ENCODE data around the gene CFAP46.

DNA sequence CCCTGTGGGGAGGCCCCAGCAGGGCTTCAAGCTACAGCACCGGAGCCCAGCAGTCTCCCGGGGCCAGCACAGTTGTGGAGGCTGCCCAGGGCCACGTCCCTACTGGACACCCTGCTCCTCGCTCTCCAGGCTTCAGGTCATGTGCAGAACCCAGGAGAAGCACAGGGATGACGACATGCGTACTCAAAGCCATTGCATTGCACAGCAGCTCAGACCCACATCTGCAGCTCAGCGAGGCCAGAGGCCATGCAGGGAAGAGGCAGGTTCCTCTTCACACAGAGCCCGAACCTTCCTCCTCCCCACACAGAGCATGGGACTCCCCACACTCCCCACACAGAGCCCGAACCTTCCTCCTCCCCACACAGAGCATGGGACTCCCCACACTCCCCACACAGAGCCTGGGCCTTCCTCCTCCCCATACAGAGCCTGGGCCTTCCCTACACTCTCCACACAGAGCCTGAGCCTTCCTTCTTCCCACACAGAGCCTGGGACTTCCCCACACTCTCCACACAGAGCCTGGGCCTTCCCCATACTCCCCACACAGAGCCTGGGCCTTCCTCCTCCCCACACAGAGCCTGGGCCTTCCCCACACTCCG is 12.3 kb downstream of the CFAP46 start:
- TF ChIP-seq ISL1 (CRISPR knock-in tag; IDR thresholded peaks at IDR 0.05) (no peak), ZFP30 (CRISPR knock-in tag; IDR thresholded peaks at IDR 0.05) (no peak), ZNF565 (CRISPR knock-in tag; conservative IDR thresholded peaks at IDR 0.05; ENCODE audit: low read depth) (no peak), ESRRG (CRISPR knock-in tag; IDR thresholded peaks at IDR 0.05) (no peak), GLIS3 (CRISPR knock-in tag; IDR thresholded peaks at IDR 0.05) (no peak), ARNTL (CRISPR knock-in tag; IDR thresholded peaks at IDR 0.05; ENCODE audit: borderline replicate concordance, low read depth) (no peak)
- TF ChIP-seq, protein P1, sequence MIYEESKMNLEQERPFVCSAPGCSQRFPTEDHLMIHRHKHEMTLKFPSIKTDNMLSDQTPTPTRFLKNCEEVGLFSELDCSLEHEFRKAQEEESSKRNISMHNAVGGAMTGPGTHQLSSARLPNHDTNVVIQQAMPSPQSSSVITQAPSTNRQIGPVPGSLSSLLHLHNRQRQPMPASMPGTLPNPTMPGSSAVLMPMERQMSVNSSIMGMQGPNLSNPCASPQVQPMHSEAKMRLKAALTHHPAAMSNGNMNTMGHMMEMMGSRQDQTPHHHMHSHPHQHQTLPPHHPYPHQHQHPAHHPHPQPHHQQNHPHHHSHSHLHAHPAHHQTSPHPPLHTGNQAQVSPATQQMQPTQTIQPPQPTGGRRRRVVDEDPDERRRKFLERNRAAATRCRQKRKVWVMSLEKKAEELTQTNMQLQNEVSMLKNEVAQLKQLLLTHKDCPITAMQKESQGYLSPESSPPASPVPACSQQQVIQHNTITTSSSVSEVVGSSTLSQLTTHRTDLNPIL (CRISPR knock-in tag; IDR thresholded peaks at IDR 0.05; ENCODE audit: low read depth) = no peak

Measured in SK-N-SH treated with all-trans-retinoic acid at 6 μM for 48 hours (cell line).